ENCODE data around the gene AP3S2.
A peak's percentile ranks its signal among the peaks of the same experiment; 100 is the strongest.
"Not testable (repeated sequence)": the region's sequence is repeated elsewhere in the genome, so short reads cannot be mapped to it uniquely, and the experiment has no call there.

Gene AP3S2

GRCh38 chr15:89834465-89835175 lies 59.2 kb downstream of the AP3S2 start:
- DNase-seq (ENCODE audit: low read depth) = not testable (repeated sequence)

- no peak for DNase-seq (ENCODE audit: low read depth)
These were observed 59.8 kb downstream of the AP3S2 start for GRCh38 chr15:89833966-89834365.

- no peak for DNase-seq (ENCODE audit: low read depth)
These were observed 63.2 kb downstream of the AP3S2 start for GRCh38 chr15:89830639-89831038.

DNA sequence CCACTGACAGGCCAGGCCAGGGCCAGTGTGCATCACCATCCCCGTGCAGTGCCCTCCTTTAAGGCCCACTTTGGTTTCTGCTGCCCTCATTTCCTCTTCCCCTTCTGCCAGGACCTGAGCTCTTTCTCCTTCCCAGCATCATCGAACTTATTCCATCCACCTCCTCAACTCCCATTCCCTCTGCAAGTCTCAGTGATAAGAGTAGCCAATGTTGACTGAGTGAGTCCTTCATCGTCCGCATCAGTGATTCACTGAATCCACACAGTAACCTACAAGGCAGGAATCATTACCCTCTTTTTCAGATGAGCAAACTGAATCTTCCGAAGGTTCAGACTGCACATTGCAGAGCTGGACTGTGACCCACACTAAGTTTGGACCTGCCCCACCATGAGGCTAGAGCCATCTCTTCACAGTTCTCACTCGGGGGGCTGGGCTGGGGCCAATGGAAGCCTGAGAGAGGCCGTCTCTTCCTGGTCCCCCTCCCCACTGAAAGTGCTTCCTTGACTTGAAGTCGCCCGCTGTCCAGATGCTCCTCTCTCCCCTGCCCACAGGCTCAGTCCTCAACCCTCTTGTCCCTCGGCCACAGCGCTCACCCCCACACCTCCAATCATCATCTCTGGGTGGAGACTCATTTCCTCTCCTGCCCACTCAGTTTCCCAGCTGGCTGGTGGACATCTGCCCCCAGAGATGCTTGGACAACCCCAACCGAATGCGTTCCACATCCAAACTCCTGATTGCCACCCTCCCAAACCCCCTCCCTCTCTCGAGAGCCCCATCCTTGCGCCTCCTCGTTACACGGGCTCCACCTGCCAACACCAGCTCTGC lies 64.0 kb downstream of the AP3S2 start:
- no peak for DNase-seq (ENCODE audit: low read depth)

GRCh38 chr15:89829161-89829560 lies 64.6 kb downstream of the AP3S2 start:
- DNase-seq (ENCODE audit: low read depth) = no peak

DNA sequence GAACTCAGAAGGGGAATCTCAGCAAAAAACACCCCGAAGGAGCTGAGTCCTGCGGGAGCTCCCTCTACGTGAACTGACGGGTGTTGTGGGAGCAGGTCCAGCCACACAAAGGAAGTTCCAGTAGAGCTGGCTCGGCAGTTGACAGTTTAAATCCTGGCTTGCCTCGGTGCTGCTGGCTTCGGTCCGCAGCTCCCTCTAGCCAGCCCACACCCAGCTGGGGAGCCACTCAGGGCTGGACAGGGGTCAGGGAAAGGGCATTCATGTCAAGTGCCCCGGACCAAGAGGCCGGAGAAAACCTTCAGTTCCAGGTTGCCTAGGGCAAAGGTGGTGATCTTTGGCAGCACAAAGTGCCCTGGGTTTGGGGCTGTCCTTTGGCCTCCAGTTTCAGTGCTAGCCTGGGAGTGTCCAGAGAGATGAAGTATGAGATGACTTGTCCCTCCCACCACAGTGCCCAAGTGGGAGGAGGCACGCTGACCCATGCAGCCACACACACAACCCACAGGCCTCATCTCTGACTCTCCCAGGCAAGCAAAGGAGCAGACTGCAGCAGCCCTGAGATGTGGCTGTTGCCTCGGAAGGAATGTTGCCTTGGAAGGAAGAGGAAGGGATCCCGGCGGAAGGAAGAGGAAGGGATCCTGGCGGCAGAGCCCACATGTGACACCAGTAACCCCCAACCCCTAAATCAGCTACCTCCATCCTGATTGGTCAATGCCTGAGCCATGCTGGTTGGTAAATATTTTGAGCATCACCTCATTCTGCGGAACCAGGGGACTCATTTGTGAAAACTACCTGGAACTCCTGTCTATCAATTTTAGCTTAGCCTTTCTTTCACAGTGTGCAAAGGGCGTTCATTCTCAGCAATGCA lies 65.3 kb downstream of the AP3S2 start:
- DNase-seq (ENCODE audit: low read depth) = no peak

DNA sequence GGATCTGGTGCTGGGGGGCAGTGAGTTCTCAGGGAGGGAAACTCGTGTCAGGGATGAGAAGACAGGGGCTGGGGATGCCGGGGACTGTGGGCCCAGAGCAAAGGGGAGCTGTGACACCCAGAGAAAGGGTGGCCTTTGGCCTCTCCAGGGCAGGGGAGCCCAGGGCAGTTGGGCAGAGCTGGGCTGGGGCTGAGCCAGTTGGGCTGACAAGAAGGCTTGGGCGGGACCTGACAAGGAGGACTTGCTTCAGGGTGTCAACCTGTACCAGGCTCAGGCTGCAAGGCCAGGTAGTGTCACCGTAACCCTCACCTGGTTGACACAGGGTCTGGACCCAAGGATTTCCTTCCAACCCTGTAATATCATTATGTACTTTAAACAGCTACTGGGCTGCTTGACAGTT lies 66.0 kb downstream of the AP3S2 start:
- DNase-seq (ENCODE audit: low read depth) = no peak

DNA sequence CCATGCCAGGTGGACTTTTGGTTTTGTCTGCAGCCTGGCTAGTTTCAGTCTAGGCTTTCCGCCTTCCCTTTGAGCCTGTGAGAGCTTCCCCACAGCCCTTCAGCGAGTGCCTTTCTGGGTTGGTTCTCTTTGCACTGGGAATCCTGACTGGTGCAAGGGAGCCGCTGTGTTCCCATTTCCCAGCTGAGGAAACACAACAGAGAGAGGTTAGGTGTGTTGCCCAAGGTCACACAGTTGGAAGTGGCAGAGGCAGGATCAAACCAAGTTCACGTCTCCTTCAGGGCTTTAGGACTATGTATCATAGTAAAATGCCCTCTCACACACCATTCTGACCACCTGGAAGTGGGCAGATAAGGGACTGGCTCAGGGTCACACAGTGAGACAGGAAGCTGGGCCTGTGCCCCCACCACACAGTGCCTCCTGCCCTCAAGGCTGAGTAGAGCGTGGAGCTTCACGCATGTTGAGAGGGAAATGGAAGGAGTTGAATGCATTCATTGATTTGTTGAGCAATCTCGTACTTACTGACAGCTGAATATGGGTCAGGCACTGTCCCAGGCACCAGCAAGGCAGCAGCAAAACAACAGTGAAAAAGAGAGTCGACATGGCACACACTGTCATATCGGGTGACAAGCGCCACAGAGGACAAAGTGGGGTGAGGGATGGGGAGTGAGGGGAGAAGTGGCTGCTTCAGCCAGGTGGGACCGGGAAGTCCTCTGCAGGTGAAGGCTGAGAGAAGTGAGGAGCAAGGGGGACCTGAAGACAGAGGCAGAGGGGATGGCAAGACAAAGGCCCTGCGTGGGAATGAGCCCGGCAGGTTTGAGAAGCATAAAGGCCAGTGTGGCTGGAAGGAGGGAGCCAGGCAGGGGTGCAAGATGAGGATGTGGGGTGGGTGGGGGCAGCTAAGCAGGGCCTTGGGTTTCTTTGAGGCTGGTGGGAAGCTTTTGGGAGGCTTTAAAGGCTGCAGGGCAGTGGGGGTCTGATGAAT lies 66.8 kb downstream of the AP3S2 start:
- no peak for DNase-seq (ENCODE audit: low read depth)

- DNase-seq (ENCODE audit: low read depth) = no peak
These were observed 68.4 kb downstream of the AP3S2 start for GRCh38 chr15:89825271-89825940.

DNA sequence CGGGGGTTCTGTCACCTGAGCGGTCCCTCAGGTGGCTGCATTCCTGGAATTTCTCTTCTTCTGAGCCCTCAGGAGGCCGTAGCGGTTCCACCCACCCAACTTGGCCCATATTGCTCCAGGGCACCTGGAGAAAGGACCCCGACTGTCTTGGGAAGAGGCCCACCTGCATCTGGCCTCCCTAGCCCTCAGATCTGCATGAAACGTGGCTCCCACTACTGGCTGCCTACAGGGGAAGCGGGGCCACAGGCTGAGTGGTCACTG lies 69.3 kb downstream of the AP3S2 start:
- DNase-seq (ENCODE audit: low read depth) = no peak

- no peak for DNase-seq (ENCODE audit: low read depth)
These were observed 69.8 kb downstream of the AP3S2 start for GRCh38 chr15:89823836-89824606.

DNA sequence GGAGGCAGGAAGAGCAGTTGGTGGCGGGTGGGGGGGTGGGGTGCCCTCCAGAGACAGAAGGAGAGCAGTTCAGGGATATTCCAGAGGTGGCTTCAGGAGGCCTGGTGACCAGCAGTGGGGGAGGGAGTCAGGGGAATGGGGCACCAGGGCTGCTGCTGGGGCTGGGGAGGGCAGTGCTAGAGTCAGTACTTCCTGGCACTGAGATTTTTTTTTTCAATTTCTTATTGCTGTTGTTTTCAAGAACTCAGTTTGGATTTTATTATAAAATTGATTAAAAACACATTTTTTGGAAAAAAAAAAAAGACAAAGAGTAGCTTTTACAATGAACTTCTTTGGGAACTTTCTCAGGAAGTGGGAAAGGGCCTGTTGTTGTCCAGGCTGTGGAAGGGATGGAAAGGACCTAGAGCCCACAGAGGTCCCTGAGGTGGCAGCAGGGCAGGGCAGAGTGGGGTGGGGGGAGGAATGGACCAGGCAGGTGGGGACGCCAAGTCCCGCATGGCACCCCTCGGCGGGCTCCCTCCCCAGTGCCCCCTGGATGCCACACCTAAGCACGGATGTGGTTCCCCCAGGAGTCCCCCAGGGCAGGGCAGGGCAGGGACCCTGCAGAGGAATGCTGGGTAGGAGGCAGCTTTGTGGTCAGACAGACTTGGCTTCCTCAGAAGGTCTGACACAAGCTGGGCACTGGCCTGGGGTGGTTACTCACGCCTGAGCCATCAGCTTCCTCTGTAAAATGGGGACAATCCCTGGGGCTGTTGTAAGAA lies 70.7 kb downstream of the AP3S2 start:
- DNase-seq (ENCODE audit: low read depth) = no peak

- DNase-seq (ENCODE audit: low read depth) = no peak
These were observed 71.2 kb downstream of the AP3S2 start for GRCh38 chr15:89822611-89822950.

- DNase-seq (ENCODE audit: low read depth) = no peak
These were observed 71.8 kb downstream of the AP3S2 start for GRCh38 chr15:89822026-89822425.

- DNase-seq (ENCODE audit: low read depth) = peak; percentile 51
These were observed 72.9 kb downstream of the AP3S2 start for GRCh38 chr15:89820666-89821611.

DNA sequence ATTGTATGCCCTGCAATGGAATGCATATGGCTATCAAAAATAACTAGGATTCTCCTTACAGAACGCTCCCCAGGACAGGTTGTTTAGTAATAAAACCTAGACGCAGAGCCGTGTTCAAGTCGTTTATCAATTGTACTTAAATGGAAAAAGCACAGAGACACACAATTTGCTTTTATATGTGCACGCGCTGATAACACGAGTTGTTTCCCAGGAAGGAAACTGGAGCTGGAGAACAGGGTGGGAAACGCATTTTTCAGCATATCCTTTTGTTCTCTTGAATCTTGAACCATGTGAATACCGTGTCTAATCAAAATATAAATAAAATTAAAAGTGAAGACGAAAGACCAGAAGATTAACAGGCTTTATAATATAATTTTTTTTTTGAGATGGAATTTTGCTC lies 75.5 kb downstream of the AP3S2 start:
- no peak for DNase-seq (ENCODE audit: low read depth)

- no peak for DNase-seq (ENCODE audit: low read depth)
These were observed 76.0 kb downstream of the AP3S2 start for GRCh38 chr15:89817701-89818280.

- no peak for DNase-seq (ENCODE audit: low read depth)
These were observed 78.0 kb downstream of the AP3S2 start for GRCh38 chr15:89815769-89816168.
